SU-DHL-6 (cell line): Measurements from ENCODE around the gene ZSWIM3.

Experiments
- H2AFZ ChIP-seq: fragments of 200-600 bp; sonication (generic); 2 replicates; pipeline ENCODE4 v1.6.1; 2014; ENCODE audit warnings: low read depth, mild to moderate bottlenecking, moderate library complexity, mixed read lengths, antibody characterized with exemption, low read length; ENCODE audit not compliant: severe bottlenecking
- H3F3A ChIP-seq: fragments of 200-600 bp; shearing (Covaris generic); 2 replicates; pipeline ENCODE4 v1.6.0; 2016; ENCODE audit warnings: antibody characterized with exemption, mild to moderate bottlenecking; ENCODE audit not compliant: insufficient read depth
- H3K27ac ChIP-seq: fragments of 200-600 bp; sonication (generic); 2 replicates; pipeline ENCODE4 v1.5.1; 2016; ENCODE audit warnings: low read depth, mild to moderate bottlenecking, low read length, moderate library complexity, mixed read lengths
- H3K27me3 ChIP-seq: fragments of 200-600 bp; sonication (generic), shearing (Covaris generic); 2 replicates; pipeline ENCODE4 v1.6.0; 2014; ENCODE audit warnings: mild to moderate bottlenecking, low read length
- H3K36me3 ChIP-seq: fragments of 200-600 bp; sonication (generic); 2 replicates; pipeline ENCODE4 v1.6.1; 2014; ENCODE audit warnings: mild to moderate bottlenecking, low read length, mixed read lengths
- H3K4me2 ChIP-seq: fragments of 300-600, 200-600 bp; shearing (Covaris generic), sonication (generic); 2 replicates; pipeline ENCODE4 v1.6.0; 2014; ENCODE audit warnings: low read length, low read depth, mild to moderate bottlenecking; ENCODE audit not compliant: poor library complexity, severe bottlenecking
- H3K4me3 ChIP-seq: fragments of 200-600 bp; sonication (generic); 2 replicates; pipeline ENCODE4 v1.5.1; 2014; ENCODE audit warnings: antibody characterized with exemption, low read length, mild to moderate bottlenecking, mixed read lengths; ENCODE audit not compliant: insufficient read depth, poor library complexity, severe bottlenecking
- H3K79me2 ChIP-seq: fragments of 200-600 bp; sonication (generic); 2 replicates; pipeline ENCODE4 v1.6.1; 2014; ENCODE audit warnings: mild to moderate bottlenecking, low read length, moderate library complexity; ENCODE audit not compliant: insufficient read depth
- H3K9ac ChIP-seq: fragments of 200-600 bp; sonication (generic); 2 replicates; pipeline ENCODE4 v1.7.0; 2014; ENCODE audit warnings: mild to moderate bottlenecking, low read length
- H3K9me2 ChIP-seq: fragments of 200-600 bp; sonication (generic); replicated peaks from 2 replicates; pipeline ENCODE4 v1.6.1; 2014; ENCODE audit warnings: low read length; ENCODE audit not compliant: insufficient read depth
- H3K9me3 ChIP-seq: fragments of 200-600 bp; sonication (generic); 2 replicates; pipeline ENCODE4 v1.6.1; 2014; ENCODE audit warnings: low read length, mixed read lengths; ENCODE audit not compliant: insufficient read depth
- H4K20me1 ChIP-seq: fragments of 200-600 bp; sonication (generic); 2 replicates; pipeline ENCODE4 v1.6.1; 2014; ENCODE audit warnings: low read depth, mild to moderate bottlenecking, antibody characterized with exemption, low read length, moderate library complexity, mixed read lengths
- CTCF ChIP-seq: fragments of 200-600 bp; sonication (generic); IDR thresholded peaks from one replicate; pipeline ENCODE4 v1.5.1; 2017; ENCODE audit warnings: antibody characterized with exemption, mild to moderate bottlenecking, low read length, moderate library complexity; ENCODE audit not compliant: insufficient read depth, poor library complexity, severe bottlenecking
- EZH2phosphoT487 ChIP-seq: fragments of 200-600 bp; sonication (generic), shearing (Covaris generic); conservative IDR thresholded peaks from 2 replicates; pipeline ENCODE4 v1.6.1; 2018; ENCODE audit warnings: mild to moderate bottlenecking, antibody characterized with exemption, low read length, moderate library complexity, mixed read lengths

Gene ZSWIM3

GRCh38 chr20:45892049-45892825, 34.8 kb downstream of the ZSWIM3 start:
- peak overlapping the region; percentile 65 for H3K4me2 ChIP-seq
- H3K27ac ChIP-seq = no peak overlapping the region
- peak overlapping the region; percentile 81 for H3K9ac ChIP-seq
- no peaks in the 10 kb centered on the region for H4K20me1 ChIP-seq
- no peaks in the 10 kb centered on the region for H3K36me3 ChIP-seq
- peak overlapping the region; percentile 86 for H3K4me3 ChIP-seq
- H3F3A ChIP-seq = no peaks in the 10 kb centered on the region
- H3K27me3 ChIP-seq = no peaks in the 10 kb centered on the region
- TF ChIP-seq CTCF = no peak
- TF ChIP-seq EZH2phosphoT487 = no peak
- H3K79me2 ChIP-seq = no peaks in the 10 kb centered on the region
- H2AFZ ChIP-seq = no peak overlapping the region
- no peaks in the 10 kb centered on the region for H3K9me2 ChIP-seq
- H3K9me3 ChIP-seq = no peaks in the 10 kb centered on the region

- Histone ChIP-seq H3K79me2 (no peaks in the 10 kb centered on the region), H2AFZ (no peak overlapping the region), H3K27ac (no peak overlapping the region), H3K9me2 (no peaks in the 10 kb centered on the region), H3K9me3 (no peaks in the 10 kb centered on the region), H3F3A (no peaks in the 10 kb centered on the region), H3K4me2 (no peak overlapping the region), H3K4me3 (no peak overlapping the region), H3K27me3 (no peaks in the 10 kb centered on the region), H4K20me1 (no peaks in the 10 kb centered on the region), H3K9ac (no peak overlapping the region), H3K36me3 (no peaks in the 10 kb centered on the region)
- TF ChIP-seq CTCF (no peak), EZH2phosphoT487 (no peak)
Measured at GRCh38 chr20:45892828-45893500, 35.5 kb downstream of the ZSWIM3 start.

GRCh38 chr20:45893831-45894230, 36.4 kb downstream of the ZSWIM3 start:
- TF ChIP-seq EZH2phosphoT487 (no peak), CTCF (no peak)
- Histone ChIP-seq H3F3A (no peaks in the 10 kb centered on the region), H3K36me3 (no peaks in the 10 kb centered on the region), H3K27me3 (no peaks in the 10 kb centered on the region), H3K79me2 (no peaks in the 10 kb centered on the region), H3K9me2 (no peaks in the 10 kb centered on the region), H3K9ac (no peak overlapping the region), H3K27ac (no peak overlapping the region), H2AFZ (no peak overlapping the region), H4K20me1 (no peaks in the 10 kb centered on the region), H3K9me3 (no peaks in the 10 kb centered on the region), H3K4me3 (no peak overlapping the region), H3K4me2 (no peak overlapping the region)
